CMK (cell line): ENCODE measurements around the gene ZNF799.
"Not testable (repeated sequence)": the region's sequence is repeated elsewhere in the genome, so short reads cannot be mapped to it uniquely, and the experiment has no call there.

Source experiments
- DNase-seq: peaks from one replicate; pipeline ENCODE4 v3.0.0-alpha.2; 2010; ENCODE audit warnings: low read depth

ZNF799 gene

DNA sequence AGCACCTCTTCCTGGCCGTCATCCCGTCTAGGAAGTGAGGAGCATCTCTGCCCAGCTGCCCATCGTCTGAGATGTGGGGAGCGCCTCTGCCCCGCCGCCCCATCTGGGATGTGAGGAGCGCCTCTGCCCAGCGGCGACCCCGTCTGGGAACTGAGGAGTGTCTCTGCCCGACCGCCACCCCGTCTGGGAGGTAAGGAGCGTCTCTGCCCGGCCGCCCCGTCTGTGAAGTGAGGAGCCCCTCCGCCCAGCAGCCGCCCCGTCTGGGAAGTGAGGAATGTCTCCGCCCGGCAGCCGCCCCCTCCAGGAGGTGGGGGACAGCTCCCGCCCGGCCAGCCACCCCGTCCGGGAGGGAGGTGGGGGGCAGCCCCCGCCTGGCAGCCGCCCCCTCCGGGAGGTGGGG is 38.8 kb downstream of the ZNF799 start:
- DNase-seq = not testable (repeated sequence)

DNA sequence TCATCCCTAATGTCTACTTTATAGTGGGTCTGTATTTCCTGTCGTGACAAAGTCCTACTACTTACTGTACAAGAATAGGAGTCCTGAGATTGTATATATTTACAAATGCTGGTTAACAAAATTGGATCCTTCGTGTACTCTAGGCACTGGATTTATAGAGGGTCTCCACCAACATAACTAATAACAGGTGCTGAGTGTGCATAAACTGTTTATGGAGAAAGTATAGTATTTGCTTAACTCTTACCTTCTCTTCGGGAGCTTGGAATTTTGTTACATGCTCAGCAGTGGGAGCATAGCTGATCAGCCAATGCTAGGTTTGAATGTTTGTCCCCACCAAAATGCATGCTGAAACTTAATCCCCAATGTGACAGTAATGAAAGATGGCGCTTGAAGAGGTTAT is 47.7 kb downstream of the ZNF799 start:
- no peak for DNase-seq

- no peak for DNase-seq
Observed at GRCh38 chr19:12350890-12351197, 50.2 kb downstream of the ZNF799 start.

DNA sequence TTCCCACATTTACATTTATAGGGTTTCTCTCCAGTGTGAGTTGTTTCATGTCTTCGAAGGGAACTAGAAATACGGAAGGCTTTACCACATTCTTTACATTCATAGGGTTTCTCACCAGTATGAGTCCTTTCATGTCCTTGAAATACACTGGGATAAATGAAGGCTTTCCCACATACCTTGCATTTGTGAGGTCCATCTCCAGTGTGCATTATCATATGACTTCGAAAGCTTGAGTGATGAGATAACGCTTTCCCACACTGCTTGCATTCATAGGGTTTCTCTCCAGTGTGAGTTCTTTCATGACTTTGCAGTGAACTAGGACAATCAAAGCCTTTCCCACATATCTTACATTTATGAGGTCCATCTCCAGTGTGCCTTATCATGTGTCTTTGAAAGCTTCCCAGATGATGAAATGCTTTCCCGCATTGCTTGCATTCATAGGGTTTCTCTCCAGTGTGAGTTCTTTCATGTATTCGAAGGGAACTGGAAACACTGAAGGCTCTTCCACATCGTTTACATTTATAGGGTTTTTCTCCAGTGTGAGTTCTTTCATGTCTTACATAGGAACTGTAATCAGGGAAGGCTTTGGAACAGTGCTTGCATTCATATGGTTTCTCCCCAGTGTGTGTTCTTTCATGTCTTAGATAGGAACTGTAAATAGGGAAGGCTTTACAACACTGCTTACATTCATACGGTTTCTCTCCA is 50.7 kb downstream of the ZNF799 start:
- DNase-seq = no peak

DNA sequence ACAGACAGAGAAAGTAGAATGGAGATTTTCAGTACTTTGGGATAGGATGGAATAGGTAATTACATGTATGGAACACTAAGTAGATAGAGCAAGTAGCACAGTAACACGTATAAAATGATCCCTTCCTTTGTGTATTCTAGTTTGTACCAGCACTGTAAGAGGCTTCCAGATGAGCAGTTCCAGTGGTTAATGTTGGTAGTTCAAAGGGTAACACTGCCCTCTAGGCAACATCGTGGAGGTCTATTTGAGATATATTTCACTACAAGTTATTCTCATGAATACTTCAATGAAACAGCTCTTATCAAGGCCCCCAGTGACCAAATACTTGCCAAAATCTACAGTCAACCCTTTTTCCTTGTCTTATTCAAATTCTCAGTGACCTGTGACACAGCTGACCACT is 54.2 kb downstream of the ZNF799 start:
- no peak for DNase-seq

- DNase-seq = no peak
Observed at GRCh38 chr19:12345197-12345596, 55.9 kb downstream of the ZNF799 start.
